Stimulated activated CD8-positive, alpha-beta memory T cell treated with anti-CD3 and anti-CD28 coated beads, Interleukin-7, amount 100 ng/mL, for 4 hours (primary cell): ENCODE results near the gene NR4A1.
"Not testable (repeated sequence)": the region's sequence is repeated elsewhere in the genome, so short reads cannot be mapped to it uniquely, and the experiment has no call there.

Source experiments
- DNase-seq, 2 donors: peaks; one replicate each; pipeline ENCODE4 v3.0.0-alpha.2; 2020; ENCODE audit warnings: low read depth in 2 of 2

Gene NR4A1

GRCh38 chr12:52097045-52097666 is 45.9 kb downstream of the NR4A1 start:
- no peak for DNase-seq

GRCh38 chr12:52104431-52105089 is 53.3 kb downstream of the NR4A1 start:
- DNase-seq: not testable (repeated sequence)
